DOHH2 (cell line): ENCODE data around the gene YIF1A.
A peak's percentile ranks its signal among the peaks of the same experiment; 100 is the strongest.

ENCODE experiments used
- H3F3A ChIP-seq: fragments of 200-600 bp; sonication (generic), shearing (Covaris generic); 2 replicates; pipeline ENCODE4 v1.6.0; 2016; ENCODE audit warnings: antibody characterized with exemption, mild to moderate bottlenecking; ENCODE audit not compliant: control insufficient read depth, insufficient read depth
- H3K27ac ChIP-seq: fragments of 200-600 bp; sonication (generic); 2 replicates; pipeline ENCODE4 v1.5.1; 2014; ENCODE audit warnings: low read depth, mild to moderate bottlenecking, low read length, moderate library complexity
- H3K27me3 ChIP-seq: fragments of 200-600 bp; sonication (generic); 2 replicates; pipeline ENCODE4 v1.6.1; 2014; ENCODE audit warnings: mild to moderate bottlenecking, low read length, mixed read lengths; ENCODE audit not compliant: control insufficient read depth
- H3K36me3 ChIP-seq: fragments of 200-600 bp; sonication (generic); 2 replicates; pipeline ENCODE4 v1.6.1; 2014; ENCODE audit warnings: mild to moderate bottlenecking, low read length, moderate library complexity, mixed read lengths; ENCODE audit not compliant: control insufficient read depth
- H3K4me1 ChIP-seq: fragments of 200-600 bp; sonication (generic); 2 replicates; pipeline ENCODE4 v1.6.1; 2014; ENCODE audit warnings: mild to moderate bottlenecking, low read length, mixed read lengths; ENCODE audit not compliant: control insufficient read depth
- H3K4me2 ChIP-seq: fragments of 200-600 bp; sonication (generic); 2 replicates; pipeline ENCODE4 v1.6.0; 2014; ENCODE audit warnings: mild to moderate bottlenecking, low read length, moderate library complexity
- H3K4me3 ChIP-seq: fragments of 200-600 bp; sonication (generic); 2 replicates; pipeline ENCODE4 v1.5.1; 2014; ENCODE audit warnings: mild to moderate bottlenecking, low read length, mixed read lengths
- H3K79me2 ChIP-seq: fragments of 200-600 bp; sonication (generic); 2 replicates; pipeline ENCODE4 v1.6.1; 2014; ENCODE audit warnings: mild to moderate bottlenecking, low read length, mixed read lengths; ENCODE audit not compliant: control insufficient read depth
- H3K9me2 ChIP-seq: fragments of 200-600 bp; sonication (generic); replicated peaks from 2 replicates; pipeline ENCODE4 v1.6.1; 2014; ENCODE audit warnings: mild to moderate bottlenecking, low read length, mixed read lengths; ENCODE audit not compliant: control insufficient read depth
- H3K9me3 ChIP-seq: fragments of 200-600 bp; sonication (generic); 2 replicates; pipeline ENCODE4 v1.6.1; 2014; ENCODE audit warnings: antibody characterized with exemption, low read length, mixed read lengths; ENCODE audit not compliant: control insufficient read depth, insufficient read depth
- H4K20me1 ChIP-seq: fragments of 200-600 bp; sonication (generic); 2 replicates; pipeline ENCODE4 v1.6.0; 2014; ENCODE audit warnings: low read depth, mild to moderate bottlenecking, antibody characterized with exemption, low read length, moderate library complexity; ENCODE audit not compliant: control insufficient read depth, insufficient read depth
- CTCF ChIP-seq: fragments of 200-600 bp; sonication (generic); IDR thresholded peaks from one replicate; pipeline ENCODE4 v1.5.1; 2014; ENCODE audit warnings: antibody characterized with exemption, mild to moderate bottlenecking, low read depth, low read length; ENCODE audit not compliant: poor library complexity, severe bottlenecking
- EZH2phosphoT487 ChIP-seq: fragments of 200-600 bp; sonication (generic); IDR thresholded peaks from 2 replicates; pipeline ENCODE4 v1.6.1; 2017; ENCODE audit warnings: borderline replicate concordance, mild to moderate bottlenecking, antibody characterized with exemption, low read length, moderate library complexity, mixed read lengths

The YIF1A gene

GRCh38 chr11:66316849-66317251, 27.9 kb upstream of the YIF1A start, which contains the start of gene CD248:
CD248 (minus strand) TSS chr11:66317044; CDS start chr11:66317027, 17 bp downstream.
- peak within 1 kb of the TSS; percentile 94 for H3K27ac ChIP-seq

GRCh38 chr11:66315921-66316811, 27.2 kb upstream of the YIF1A start:
- no peaks in the 10 kb centered on the region for H3K36me3 ChIP-seq
- H3F3A ChIP-seq: peaks cover 11% of the 10 kb centered on the region
- peaks cover 3% of the 10 kb centered on the region; the same call in 1 of the 2 replicates for H3K9me3 ChIP-seq
- no peaks in the 10 kb centered on the region for H3K27me3 ChIP-seq
- TF ChIP-seq CTCF (no peak), EZH2phosphoT487 (no peak)
- H4K20me1 ChIP-seq: no peaks in the 10 kb centered on the region
- no peak overlapping the region for H3K27ac ChIP-seq
- H3K4me2 ChIP-seq: peak overlapping the region; percentile 92
- H3K79me2 ChIP-seq: no peaks in the 10 kb centered on the region
- no peaks in the 10 kb centered on the region for H3K9me2 ChIP-seq
- H3K4me3 ChIP-seq: no peak overlapping the region
- peaks cover 49% of the 10 kb centered on the region for H3K4me1 ChIP-seq

More at GRCh38 chr11:66316849-66317251, 27.9 kb upstream of the YIF1A start, which contains the start of gene CD248:
- Histone ChIP-seq H3K4me3 (peak within 1 kb of the TSS; percentile 72), H3K4me1 (peaks cover 49% of the 10 kb centered on the region), H3K36me3 (no peaks in the 10 kb centered on the region), H3K27me3 (no peaks in the 10 kb centered on the region), H3K79me2 (no peaks in the 10 kb centered on the region), H3K9me3 (peaks cover 7% of the 10 kb centered on the region; the same call in 1 of the 2 replicates), H3K9me2 (no peaks in the 10 kb centered on the region), H4K20me1 (no peaks in the 10 kb centered on the region), H3K4me2 (peak within 1 kb of the TSS; percentile 92), H3F3A (peaks cover 11% of the 10 kb centered on the region)
- no peak for TF ChIP-seq EZH2phosphoT487
- TF ChIP-seq CTCF: no peak

GRCh38 chr11:66315498-66315885, 26.5 kb upstream of the YIF1A start:
- H3K4me2 ChIP-seq: no peak overlapping the region

More at GRCh38 chr11:66315498-66315885, 26.5 kb upstream of the YIF1A start:
- Histone ChIP-seq H3K27me3 (no peaks in the 10 kb centered on the region), H4K20me1 (no peaks in the 10 kb centered on the region), H3F3A (peaks cover 11% of the 10 kb centered on the region), H3K36me3 (no peaks in the 10 kb centered on the region), H3K4me1 (peaks cover 49% of the 10 kb centered on the region), H3K27ac (no peak overlapping the region), H3K4me3 (no peak overlapping the region), H3K9me3 (peaks cover 3% of the 10 kb centered on the region; the same call in 1 of the 2 replicates), H3K79me2 (no peaks in the 10 kb centered on the region), H3K9me2 (no peaks in the 10 kb centered on the region)
- no peak for TF ChIP-seq EZH2phosphoT487
- TF ChIP-seq CTCF: no peak
